NCI-H82 treated with DMSO at 0.1 percent for 48 hours (cell line): ENCODE measurements around the gene STON2.

ENCODE experiments used
- DNase-seq: peaks from one replicate; lab custom pipeline; 2025; ENCODE audit not compliant: unreplicated experiment; lab: John Stamatoyannopoulos, UW

The STON2 gene

GRCh38 chr14:81418057-81418790, 18.1 kb upstream of the STON2 start:
- no peak for DNase-seq

- no peak for DNase-seq
Observed at GRCh38 chr14:81416981-81417380, 16.9 kb upstream of the STON2 start.

- DNase-seq: no peak
Observed at GRCh38 chr14:81416194-81416952, 16.2 kb upstream of the STON2 start.

GRCh38 chr14:81415781-81416180, 15.7 kb upstream of the STON2 start:
- DNase-seq: no peak

GRCh38 chr14:81414123-81414522, 14.0 kb upstream of the STON2 start:
- DNase-seq: no peak

GRCh38 chr14:81412779-81413178, 12.7 kb upstream of the STON2 start:
- no peak for DNase-seq

- DNase-seq: no peak
Observed at GRCh38 chr14:81408595-81408994, 8.5 kb upstream of the STON2 start.

- no peak for DNase-seq
Observed at GRCh38 chr14:81406863-81407262, 6.7 kb upstream of the STON2 start.

GRCh38 chr14:81402123-81402495, 2.0 kb upstream of the STON2 start:
- no peak for DNase-seq

- DNase-seq: no peak
Observed at GRCh38 chr14:81401420-81402122, 1.4 kb upstream of the STON2 start.

GRCh38 chr14:81400852-81401251, 728 bp upstream of the STON2 start:
- no peak for DNase-seq

- no peak for DNase-seq
Observed at GRCh38 chr14:81398196-81398891, 1.8 kb downstream of the STON2 start.

GRCh38 chr14:81396113-81396512, 4.0 kb downstream of the STON2 start:
- DNase-seq: no peak

GRCh38 chr14:81394739-81395138, 5.4 kb downstream of the STON2 start:
- DNase-seq: no peak

GRCh38 chr14:81392976-81393643, 7.0 kb downstream of the STON2 start:
- DNase-seq: no peak

- no peak for DNase-seq
Observed at GRCh38 chr14:81392052-81392451, 8.1 kb downstream of the STON2 start.

GRCh38 chr14:81390696-81391095, 9.4 kb downstream of the STON2 start:
- DNase-seq: no peak

GRCh38 chr14:81388336-81388735, 11.8 kb downstream of the STON2 start:
- no peak for DNase-seq

- DNase-seq: no peak
Observed at GRCh38 chr14:81386290-81386745, 13.8 kb downstream of the STON2 start.

GRCh38 chr14:81385886-81386285, 14.2 kb downstream of the STON2 start:
- no peak for DNase-seq

GRCh38 chr14:81385419-81385818, 14.7 kb downstream of the STON2 start:
- no peak for DNase-seq
